B cell (primary cell): ENCODE measurements around the gene ZMYND10. TPM values are rescaled to one million over a fixed set of nuclear protein-coding genes. Genes with fewer than 3 reads are reported as not detected.

ENCODE experiments used
- ATAC-seq: fragments of 200-7000 bp; cut with Tn5 transposase; one replicate; pipeline ENCODE4 v1.10.0; 2021; ENCODE audit warnings: low read depth, mild to moderate bottlenecking, moderate number of reproducible peaks, moderate library complexity
- CTCF ChIA-PET: fragments of 350-600 bp; sonication (Branson Sonifier 250); formaldehyde crosslinking; loops from one replicate; lab custom pipeline; 2021; ENCODE audit warnings: antibody characterized with exemption, inconsistent platforms; lab: Charles Lee
- POLR2A ChIA-PET: fragments of 350-600 bp; sonication (Branson Sonifier 250); formaldehyde crosslinking; loops from one replicate; lab custom pipeline; 2021; ENCODE audit warnings: antibody characterized with exemption; lab: Charles Lee
- DNase-seq: peaks from one replicate; pipeline ENCODE4 v3.0.0; 2013
- H2AFZ ChIP-seq: 2 replicates; pipeline ENCODE4 v1.6.1; 2012; ENCODE audit warnings: mild to moderate bottlenecking, low read depth, low read length; ENCODE audit not compliant: insufficient read depth, poor library complexity, severe bottlenecking
- H3K27ac ChIP-seq, 2 donors: 1 replicate in 1 of 2; 2 replicates in 1 of 2; pipeline ENCODE4 v1.5.1; 2012 to 2013; ENCODE audit warnings: low read length in 2 of 2, mild to moderate bottlenecking in 2 of 2, moderate library complexity in 1 of 2
- H3K27me3 ChIP-seq, 4 experiments: fragments of 200-600 bp in 1 of 4; sonication (generic) in 1 of 4; replicated peaks in 1 of 4; 1 replicate in 2 of 4; 2 replicates in 2 of 4; pipeline versions ENCODE4 v1.6.1 to v1.7.0; 2013 to 2016; ENCODE audit warnings: low read length in 3 of 4, mild to moderate bottlenecking in 2 of 4, mixed read lengths in 1 of 4, moderate library complexity in 1 of 4; ENCODE audit not compliant: insufficient read depth in 4 of 4, control insufficient read depth in 3 of 4; ENCODE audit errors: control extremely low read depth in 1 of 4
- H3K36me3 ChIP-seq, 2 experiments: replicated peaks in 1 of 2; 1 replicate in 1 of 2; 2 replicates in 1 of 2; pipeline versions ENCODE4 v1.6.1 to v1.7.1; 2013; ENCODE audit warnings: low read length in 1 of 2; ENCODE audit not compliant: insufficient read depth in 2 of 2, control insufficient read depth in 1 of 2; ENCODE audit errors: control extremely low read depth in 1 of 2, extremely low read depth in 1 of 2
- H3K4me1 ChIP-seq, 2 donors: fragments of 200-600 bp in 1 of 2; sonication (generic) in 1 of 2; 1 replicate in 1 of 2; 2 replicates in 1 of 2; pipeline versions ENCODE4 v1.5.1 to v1.6.1; 2013 to 2017; ENCODE audit warnings: low read length in 2 of 2; ENCODE audit not compliant: control insufficient read depth in 2 of 2, insufficient read depth in 2 of 2
- H3K4me2 ChIP-seq: replicated peaks from 2 replicates; pipeline ENCODE3; 2012; ENCODE audit warnings: mild to moderate bottlenecking, low read depth, low read length; ENCODE audit not compliant: poor library complexity, severe bottlenecking
- H3K4me3 ChIP-seq, 5 experiments: fragments of 200-600 bp in 1 of 5; sonication (generic) in 1 of 5; 1 replicate in 3 of 5; 2 replicates in 2 of 5; pipeline versions ENCODE4 v1.5.1 to v1.7.0; 2011 to 2016; ENCODE audit warnings: low read length in 4 of 5, mild to moderate bottlenecking in 4 of 5, low read depth in 2 of 5, control low read depth in 1 of 5, moderate library complexity in 1 of 5; ENCODE audit not compliant: insufficient read depth in 1 of 5; ENCODE audit errors: control extremely low read depth in 1 of 5, extremely low read depth in 1 of 5
- H3K79me2 ChIP-seq: fragments of 200-600 bp; sonication (generic); one replicate; pipeline ENCODE4 v1.6.0; 2016; ENCODE audit warnings: low read length; ENCODE audit not compliant: control insufficient read depth, insufficient read depth
- H3K9ac ChIP-seq: fragments of 200-600 bp; sonication (generic); 2 replicates; pipeline ENCODE4 v1.6.1; 2017; ENCODE audit warnings: mild to moderate bottlenecking, low read length, moderate library complexity
- H3K9me3 ChIP-seq, 3 donors: one replicate each; pipeline versions ENCODE4 v1.6.1 to v1.7.1; 2013; ENCODE audit warnings: low read length in 2 of 3; ENCODE audit not compliant: control insufficient read depth in 2 of 3, insufficient read depth in 1 of 3; ENCODE audit errors: control extremely low read depth in 1 of 3
- H4K20me1 ChIP-seq: 2 replicates; pipeline ENCODE4 v1.6.0; 2012; ENCODE audit warnings: mild to moderate bottlenecking, low read length; ENCODE audit not compliant: insufficient read depth, control insufficient read depth, poor library complexity, severe bottlenecking
- H3K27ac Mint-ChIP-seq: one replicate; pipeline ENCODE4 v1.8.0; 2021; ENCODE audit warnings: mixed read lengths
- H3K27me3 Mint-ChIP-seq: one replicate; pipeline ENCODE4 v1.8.0; 2021; ENCODE audit warnings: mixed read lengths
- H3K4me1 Mint-ChIP-seq: one replicate; pipeline ENCODE4 v1.8.0; 2021; ENCODE audit warnings: mixed read lengths
- H3K4me3 Mint-ChIP-seq: one replicate; pipeline ENCODE4 v1.8.0; 2021; ENCODE audit warnings: mixed read lengths
- H3K9me3 Mint-ChIP-seq: one replicate; pipeline ENCODE4 v1.8.0; 2022; ENCODE audit warnings: mixed read lengths; ENCODE audit not compliant: insufficient read depth
- CTCF ChIP-seq: fragments of 200-600 bp; IDR thresholded peaks from one replicate; pipeline ENCODE4 v1.8.0; 2022; ENCODE audit warnings: antibody characterized with exemption, mild to moderate bottlenecking
- EZH2 ChIP-seq: IDR thresholded peaks from 2 replicates; pipeline ENCODE4 v1.6.1; 2012; ENCODE audit warnings: borderline replicate concordance, low read depth, mild to moderate bottlenecking, moderate library complexity, low read length; ENCODE audit not compliant: insufficient read depth, poor library complexity, severe bottlenecking
- WGBS: methylation state at CpG from one replicate; pipeline ENCODE4 v1.1.5; 2013; ENCODE audit warnings: missing lambda C conversion rate; ENCODE audit not compliant: insufficient coverage; 5-methylcytosine and 5-hydroxymethylcytosine counted together
- intact Hi-C: fragments of 100-400 bp; cut with micrococcal nuclease; formaldehyde crosslinking; loops from one replicate; pipeline ENCODE4 v1.10.0; 2022
- polyA plus RNA-seq: library from polyadenylated mRNA; depleted of rRNA; stranded (reverse); fragments of >200 nt; gene quantifications from 2 replicates; pipeline ENCODE4 v1.2.3, GENCODE V29; 2012
- total RNA-seq, 2 donors: library from RNA; stranded (reverse); fragments of 120-200 nt in 1 of 2; gene quantifications; 1 replicate in 1 of 2; 2 replicates in 1 of 2; pipeline versions ENCODE4 v1.2.3 to v1.2.4, GENCODE V29; 2013 to 2022

The ZMYND10 gene
- total and polyA plus RNA-seq, 2 donors (not counting 1 experiment from before 2014, with no cell fraction given), result 1.8 to 2.4 TPM

DNA sequence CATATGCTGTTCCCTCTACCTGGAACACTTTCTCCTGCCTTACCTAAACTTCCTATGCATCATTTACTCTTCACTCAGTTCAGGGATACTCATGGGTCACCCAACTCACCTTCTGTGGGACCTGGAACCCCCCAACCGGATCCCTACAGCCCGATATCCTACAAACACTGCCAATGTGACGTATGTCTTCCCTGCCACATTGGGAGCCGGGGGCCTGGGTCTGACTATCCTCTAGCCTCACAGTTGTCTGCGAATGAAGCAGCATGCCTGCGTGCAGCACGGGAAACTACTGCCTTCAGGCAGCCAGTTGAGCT is 4.6 kb upstream of the ZMYND10 start:
- Histone ChIP-seq H4K20me1 (peaks cover 57% of the 10 kb centered on the region), H3K9ac (peak overlapping the region; percentile 99), H3K4me2 (peak overlapping the region; percentile 99), H3K27ac (peak overlapping the region; percentile 85 to 93), H3K27me3 (no peaks in the 10 kb centered on the region), H3K4me1 (peaks cover 31 to 47% of the 10 kb centered on the region in 2 donors), H2AFZ (peak overlapping the region; percentile 94), H3K4me3 (peak overlapping the region; percentile 71 to 98 (median 91)), H3K79me2 (peaks cover 62% of the 10 kb centered on the region), H3K9me3 (no peaks in the 10 kb centered on the region), H3K36me3 (peaks cover 0 to 48% of the 10 kb centered on the region in 2 experiments)
- Mint-ChIP-seq H3K27ac (peak overlapping the region; percentile 100), H3K27me3 (no peaks in the 10 kb centered on the region), H3K4me1 (peaks cover 52% of the 10 kb centered on the region), H3K4me3 (peak overlapping the region; percentile 99), H3K9me3 (no peaks in the 10 kb centered on the region)
- 15% methylated on average over 7 of the region's 7 CpGs for WGBS
- ChIA-PET POLR2A (interaction anchor here (1.3 to 7.4 kb wide), 8 partner anchors 9 to 219 kb away, joined by 4 to 96 read pairs (median 9); partner anchors contain the start of genes C3orf18, HEMK1, HYAL3 and NAA80), CTCF (interaction anchor here (0.7 to 5.3 kb wide), 12 partner anchors 10 to 303 kb away, joined by 3 to 104 read pairs (median 4); partner anchors contain the start of genes HEMK1, HYAL3, NAA80 and RASSF1)
- no peak for DNase-seq
- intact Hi-C loops, result loop anchor here (1.0 to 2.0 kb wide), 3 partner anchors 13 to 22 kb away; partner anchors contain the start of gene TUSC2
- ATAC-seq, result no peak
- TF ChIP-seq EZH2, result no peak
- TF ChIP-seq CTCF, result no peak

- H3K27ac ChIP-seq, result peak overlapping the region in 1 of 2 donors; percentile 51
- TF ChIP-seq CTCF (peak; percentile 72), EZH2 (no peak)
- H3K9me3 ChIP-seq, result no peaks in the 10 kb centered on the region
- CTCF ChIA-PET, result interaction anchor here (0.6 to 5.3 kb wide), 22 partner anchors 10 to 928 kb away, joined by 3 to 104 read pairs (median 3); partner anchors contain the start of genes CISH, HEMK1, HYAL3 and IFRD2
- H3K36me3 ChIP-seq, result peaks cover 0 to 22% of the 10 kb centered on the region in 2 experiments
- H3K79me2 ChIP-seq, result peaks cover 50% of the 10 kb centered on the region
- Mint-ChIP-seq H3K4me1 (peaks cover 54% of the 10 kb centered on the region), H3K27ac (peak overlapping the region; percentile 65), H3K9me3 (no peaks in the 10 kb centered on the region), H3K27me3 (no peaks in the 10 kb centered on the region), H3K4me3 (no peak overlapping the region)
- peaks cover 32% of the 10 kb centered on the region for H4K20me1 ChIP-seq
- H3K4me2 ChIP-seq, result no peak overlapping the region
- 98% methylated on average over 4 of the region's 14 CpGs for WGBS
- no peak overlapping the region for H2AFZ ChIP-seq
- no peaks in the 10 kb centered on the region for H3K27me3 ChIP-seq
- intact Hi-C loops, result loop anchor here (1.0 to 5.0 kb wide), 2 partner anchors 203 to 265 kb away; partner anchors contain the start of gene CISH
- DNase-seq (peak; percentile 87), ATAC-seq (peak; percentile 18)
- H3K9ac ChIP-seq, result no peak overlapping the region
- H3K4me3 ChIP-seq, result no peak overlapping the region
- POLR2A ChIA-PET, result interaction anchor here (0.5 to 1.2 kb wide), 4 partner anchors 8 to 72 kb away, joined by 3 to 6 read pairs (median 4); no protein-coding TSS in a partner anchor
- peaks cover 32 to 50% of the 10 kb centered on the region in 2 donors for H3K4me1 ChIP-seq
These were observed 1.8 kb upstream of the ZMYND10 start for GRCh38 chr3:50347187-50347813.
